ENCODE measurements around the gene LYPD6B. TPM values are rescaled to one million over a fixed set of nuclear protein-coding genes. Genes with fewer than 3 reads are reported as not detected.

Gene LYPD6B
- total and polyA plus RNA-seq, 4 donors: 0.13 to 0.59 (median 0.14) TPM

DNA sequence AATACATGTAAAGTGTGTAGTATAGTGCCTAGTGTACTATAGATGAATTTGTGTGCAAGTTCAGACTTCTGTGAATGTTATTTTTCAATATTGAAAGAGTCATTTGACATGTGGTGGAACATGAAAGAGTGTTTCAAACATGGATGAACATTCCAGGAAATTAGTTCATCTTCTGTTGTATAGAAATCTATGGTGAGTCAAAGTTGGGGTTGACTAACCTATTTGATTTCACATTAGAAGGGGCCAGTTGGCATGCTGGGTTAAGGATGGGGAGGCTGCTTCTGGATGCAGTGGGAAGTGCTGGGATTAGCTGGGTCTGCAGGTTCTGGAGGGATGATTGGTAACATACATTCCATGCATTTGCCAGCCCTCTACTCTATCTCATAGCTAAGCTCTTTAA, 50.6 kb downstream of the LYPD6B start:
- no peak overlapping the region for H3K4me3 ChIP-seq (ENCODE audit: low read depth in 1 of 3, low read length in 3 of 3)

DNA sequence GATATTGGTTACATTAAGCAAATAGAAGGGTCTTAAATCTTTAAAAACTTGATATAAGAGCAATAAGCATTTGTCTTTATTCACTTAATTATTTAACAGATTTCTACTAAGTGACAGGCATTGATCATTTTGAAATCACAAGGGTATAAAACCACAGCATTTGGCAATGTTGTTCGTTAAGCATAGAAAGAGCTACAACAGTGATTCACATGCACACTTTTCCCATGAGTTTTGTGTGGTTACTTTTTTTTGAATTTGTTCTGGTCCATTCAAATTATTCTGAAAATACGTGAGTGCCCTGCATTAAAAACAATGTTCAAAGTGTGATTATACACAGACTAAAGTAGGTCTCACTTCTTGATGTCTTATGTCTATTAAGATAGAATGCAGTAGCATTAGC, 52.2 kb downstream of the LYPD6B start:
- WGBS: 79% methylated on average over 2 of the region's 2 CpGs
- Histone ChIP-seq H3K36me3 (ENCODE audit: control insufficient read depth in 4 of 4, insufficient read depth in 3 of 4, low read depth in 1 of 4, low read length in 3 of 4) (no peaks in the 10 kb centered on the region), H3K27ac (ENCODE audit: low read depth in 1 of 2, low read length in 2 of 2) (no peak overlapping the region), H3K9ac (ENCODE audit: low read depth in 1 of 2, low read length in 2 of 2) (no peak overlapping the region), H3K27me3 (ENCODE audit: control insufficient read depth in 4 of 4, insufficient read depth in 4 of 4, low read length in 3 of 4) (no peaks in the 10 kb centered on the region), H3K4me3 (ENCODE audit: low read depth in 1 of 3, low read length in 3 of 3) (no peak overlapping the region), H3K4me1 (ENCODE audit: control insufficient read depth in 4 of 4, insufficient read depth in 4 of 4, low read length in 3 of 4) (no peaks in the 10 kb centered on the region), H3K9me3 (ENCODE audit: control insufficient read depth in 4 of 4, low read length in 3 of 4) (no peaks in the 10 kb centered on the region)
- no peak for DNase-seq (ENCODE audit: low spot score)
- TF ChIP-seq RXRA (IDR thresholded peaks at IDR 0.05) (no peak), FOXA1 (IDR thresholded peaks at IDR 0.05) (no peak), FOXA2 (IDR thresholded peaks at IDR 0.05) (no peak), RAD21 (IDR thresholded peaks at IDR 0.05) (no peak), SP1 (IDR thresholded peaks at IDR 0.05) (no peak), HNF4G (IDR thresholded peaks at IDR 0.05) (no peak)
- TF ChIP-seq, protein P1, sequence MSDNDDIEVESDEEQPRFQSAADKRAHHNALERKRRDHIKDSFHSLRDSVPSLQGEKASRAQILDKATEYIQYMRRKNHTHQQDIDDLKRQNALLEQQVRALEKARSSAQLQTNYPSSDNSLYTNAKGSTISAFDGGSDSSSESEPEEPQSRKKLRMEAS (IDR thresholded peaks at IDR 0.05): no peak
- TF ChIP-seq, protein P2, sequence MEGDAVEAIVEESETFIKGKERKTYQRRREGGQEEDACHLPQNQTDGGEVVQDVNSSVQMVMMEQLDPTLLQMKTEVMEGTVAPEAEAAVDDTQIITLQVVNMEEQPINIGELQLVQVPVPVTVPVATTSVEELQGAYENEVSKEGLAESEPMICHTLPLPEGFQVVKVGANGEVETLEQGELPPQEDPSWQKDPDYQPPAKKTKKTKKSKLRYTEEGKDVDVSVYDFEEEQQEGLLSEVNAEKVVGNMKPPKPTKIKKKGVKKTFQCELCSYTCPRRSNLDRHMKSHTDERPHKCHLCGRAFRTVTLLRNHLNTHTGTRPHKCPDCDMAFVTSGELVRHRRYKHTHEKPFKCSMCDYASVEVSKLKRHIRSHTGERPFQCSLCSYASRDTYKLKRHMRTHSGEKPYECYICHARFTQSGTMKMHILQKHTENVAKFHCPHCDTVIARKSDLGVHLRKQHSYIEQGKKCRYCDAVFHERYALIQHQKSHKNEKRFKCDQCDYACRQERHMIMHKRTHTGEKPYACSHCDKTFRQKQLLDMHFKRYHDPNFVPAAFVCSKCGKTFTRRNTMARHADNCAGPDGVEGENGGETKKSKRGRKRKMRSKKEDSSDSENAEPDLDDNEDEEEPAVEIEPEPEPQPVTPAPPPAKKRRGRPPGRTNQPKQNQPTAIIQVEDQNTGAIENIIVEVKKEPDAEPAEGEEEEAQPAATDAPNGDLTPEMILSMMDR (IDR thresholded peaks at IDR 0.05; ENCODE audit: low read depth, low read length, missing input control): no peak
- TF ChIP-seq, protein P3, sequence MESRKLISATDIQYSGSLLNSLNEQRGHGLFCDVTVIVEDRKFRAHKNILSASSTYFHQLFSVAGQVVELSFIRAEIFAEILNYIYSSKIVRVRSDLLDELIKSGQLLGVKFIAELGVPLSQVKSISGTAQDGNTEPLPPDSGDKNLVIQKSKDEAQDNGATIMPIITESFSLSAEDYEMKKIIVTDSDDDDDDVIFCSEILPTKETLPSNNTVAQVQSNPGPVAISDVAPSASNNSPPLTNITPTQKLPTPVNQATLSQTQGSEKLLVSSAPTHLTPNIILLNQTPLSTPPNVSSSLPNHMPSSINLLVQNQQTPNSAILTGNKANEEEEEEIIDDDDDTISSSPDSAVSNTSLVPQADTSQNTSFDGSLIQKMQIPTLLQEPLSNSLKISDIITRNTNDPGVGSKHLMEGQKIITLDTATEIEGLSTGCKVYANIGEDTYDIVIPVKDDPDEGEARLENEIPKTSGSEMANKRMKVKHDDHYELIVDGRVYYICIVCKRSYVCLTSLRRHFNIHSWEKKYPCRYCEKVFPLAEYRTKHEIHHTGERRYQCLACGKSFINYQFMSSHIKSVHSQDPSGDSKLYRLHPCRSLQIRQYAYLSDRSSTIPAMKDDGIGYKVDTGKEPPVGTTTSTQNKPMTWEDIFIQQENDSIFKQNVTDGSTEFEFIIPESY (IDR thresholded peaks at IDR 0.05): no peak

More for the DNA sequence above, 50.6 kb downstream of the LYPD6B start:
- Histone ChIP-seq H3K36me3 (ENCODE audit: control insufficient read depth in 4 of 4, insufficient read depth in 3 of 4, low read depth in 1 of 4, low read length in 3 of 4) (no peaks in the 10 kb centered on the region), H3K27me3 (ENCODE audit: control insufficient read depth in 4 of 4, insufficient read depth in 4 of 4, low read length in 3 of 4) (no peaks in the 10 kb centered on the region), H3K9ac (ENCODE audit: low read depth in 1 of 2, low read length in 2 of 2) (no peak overlapping the region), H3K27ac (ENCODE audit: low read depth in 1 of 2, low read length in 2 of 2) (no peak overlapping the region), H3K4me1 (ENCODE audit: control insufficient read depth in 4 of 4, insufficient read depth in 4 of 4, low read length in 3 of 4) (no peaks in the 10 kb centered on the region), H3K9me3 (ENCODE audit: control insufficient read depth in 4 of 4, low read length in 3 of 4) (no peaks in the 10 kb centered on the region)
- DNase-seq (ENCODE audit: low spot score): no peak
- no peak for TF ChIP-seq FOXA1 (IDR thresholded peaks at IDR 0.05)
- TF ChIP-seq TAF1 (conservative IDR thresholded peaks at IDR 0.05): no peak
- no peak for TF ChIP-seq RAD21 (IDR thresholded peaks at IDR 0.05)
- TF ChIP-seq, protein P2 (IDR thresholded peaks at IDR 0.05; ENCODE audit: low read depth, low read length, missing input control): no peak
- TF ChIP-seq, protein P4, sequence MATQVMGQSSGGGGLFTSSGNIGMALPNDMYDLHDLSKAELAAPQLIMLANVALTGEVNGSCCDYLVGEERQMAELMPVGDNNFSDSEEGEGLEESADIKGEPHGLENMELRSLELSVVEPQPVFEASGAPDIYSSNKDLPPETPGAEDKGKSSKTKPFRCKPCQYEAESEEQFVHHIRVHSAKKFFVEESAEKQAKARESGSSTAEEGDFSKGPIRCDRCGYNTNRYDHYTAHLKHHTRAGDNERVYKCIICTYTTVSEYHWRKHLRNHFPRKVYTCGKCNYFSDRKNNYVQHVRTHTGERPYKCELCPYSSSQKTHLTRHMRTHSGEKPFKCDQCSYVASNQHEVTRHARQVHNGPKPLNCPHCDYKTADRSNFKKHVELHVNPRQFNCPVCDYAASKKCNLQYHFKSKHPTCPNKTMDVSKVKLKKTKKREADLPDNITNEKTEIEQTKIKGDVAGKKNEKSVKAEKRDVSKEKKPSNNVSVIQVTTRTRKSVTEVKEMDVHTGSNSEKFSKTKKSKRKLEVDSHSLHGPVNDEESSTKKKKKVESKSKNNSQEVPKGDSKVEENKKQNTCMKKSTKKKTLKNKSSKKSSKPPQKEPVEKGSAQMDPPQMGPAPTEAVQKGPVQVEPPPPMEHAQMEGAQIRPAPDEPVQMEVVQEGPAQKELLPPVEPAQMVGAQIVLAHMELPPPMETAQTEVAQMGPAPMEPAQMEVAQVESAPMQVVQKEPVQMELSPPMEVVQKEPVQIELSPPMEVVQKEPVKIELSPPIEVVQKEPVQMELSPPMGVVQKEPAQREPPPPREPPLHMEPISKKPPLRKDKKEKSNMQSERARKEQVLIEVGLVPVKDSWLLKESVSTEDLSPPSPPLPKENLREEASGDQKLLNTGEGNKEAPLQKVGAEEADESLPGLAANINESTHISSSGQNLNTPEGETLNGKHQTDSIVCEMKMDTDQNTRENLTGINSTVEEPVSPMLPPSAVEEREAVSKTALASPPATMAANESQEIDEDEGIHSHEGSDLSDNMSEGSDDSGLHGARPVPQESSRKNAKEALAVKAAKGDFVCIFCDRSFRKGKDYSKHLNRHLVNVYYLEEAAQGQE (IDR thresholded peaks at IDR 0.05): no peak
- TF ChIP-seq, protein P1 (IDR thresholded peaks at IDR 0.05): no peak
- TF ChIP-seq SP1 (IDR thresholded peaks at IDR 0.05): no peak
- no peak for TF ChIP-seq YY1 (IDR thresholded peaks at IDR 0.05)
- TF ChIP-seq EGR1 (IDR thresholded peaks at IDR 0.05; ENCODE audit: low read depth in 2 of 2): no peak
- TF ChIP-seq HNF4G (IDR thresholded peaks at IDR 0.05): no peak
- TF ChIP-seq GABPA (IDR thresholded peaks at IDR 0.05 in 1 of 2, conservative IDR thresholded peaks at IDR 0.05 in 1 of 2): no peak
- TF ChIP-seq JUND (IDR thresholded peaks at IDR 0.05): no peak
- TF ChIP-seq FOXA2 (IDR thresholded peaks at IDR 0.05): no peak
- TF ChIP-seq, protein P3 (IDR thresholded peaks at IDR 0.05): no peak
- TF ChIP-seq, protein P5, sequence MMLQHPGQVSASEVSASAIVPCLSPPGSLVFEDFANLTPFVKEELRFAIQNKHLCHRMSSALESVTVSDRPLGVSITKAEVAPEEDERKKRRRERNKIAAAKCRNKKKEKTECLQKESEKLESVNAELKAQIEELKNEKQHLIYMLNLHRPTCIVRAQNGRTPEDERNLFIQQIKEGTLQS (IDR thresholded peaks at IDR 0.05): no peak
- no peak for TF ChIP-seq RXRA (IDR thresholded peaks at IDR 0.05)
